ENCODE measurements around the gene WDR7.

Gene WDR7

DNA sequence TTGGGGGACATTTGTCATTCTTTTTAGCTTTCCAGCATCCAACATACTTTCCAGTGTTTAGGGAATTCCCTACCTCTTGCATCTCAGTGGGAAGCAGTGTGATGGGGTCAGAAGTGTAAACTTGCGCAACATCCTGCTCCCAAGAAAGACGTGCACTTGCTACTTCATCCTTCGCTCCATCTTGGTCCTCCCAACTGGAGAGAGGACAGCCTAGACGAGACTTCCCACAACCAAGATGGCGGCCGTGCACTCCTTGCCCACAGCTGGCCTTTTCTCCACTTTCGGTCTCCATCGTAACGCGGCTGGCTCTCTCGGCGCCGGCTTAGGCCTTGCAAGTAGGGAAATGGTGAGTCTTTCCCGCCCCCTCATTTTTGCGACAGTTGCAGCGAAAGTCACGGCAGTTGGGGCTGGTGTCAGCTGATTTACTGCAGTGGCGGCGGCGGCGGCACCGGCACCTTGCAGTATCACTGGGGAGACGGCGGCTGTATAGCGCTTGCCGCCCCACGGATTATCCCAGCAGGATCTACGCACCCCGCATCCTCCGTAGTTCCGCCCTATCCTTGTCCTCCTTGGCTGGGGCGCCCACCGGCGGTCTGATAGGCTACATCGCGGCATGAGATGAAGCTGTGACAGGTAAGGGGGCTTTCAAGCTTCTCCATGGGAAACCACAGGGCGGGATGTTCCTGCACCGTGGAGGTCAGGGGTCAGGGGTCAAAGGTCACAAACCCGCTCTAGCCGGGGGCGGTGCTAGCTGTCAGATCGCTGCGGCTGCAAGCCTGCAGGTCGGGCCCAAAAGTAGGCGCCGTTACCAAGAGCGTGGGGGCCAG, at the start of gene WDR7:
TSS of gene WDR7 (plus strand) at position 416 of the 827 bp plus-strand sequence. CDS start 21,157 bp downstream, outside the sequence.
- peaks cover 58% of the 10 kb centered on the region for H3K4me1 Mint-ChIP-seq (ENCODE audit: low read depth)
- peaks cover 7% of the 10 kb centered on the region for H3K9me3 Mint-ChIP-seq (ENCODE audit: low read depth)
- H3K36me3 Mint-ChIP-seq: peaks cover 12% of the 10 kb centered on the region
- peak within 1 kb of the TSS; percentile 95 for H3K4me3 Mint-ChIP-seq
- H3K27ac Mint-ChIP-seq: peak within 1 kb of the TSS; percentile 96
- H3K27me3 Mint-ChIP-seq: no peaks in the 10 kb centered on the region

DNA sequence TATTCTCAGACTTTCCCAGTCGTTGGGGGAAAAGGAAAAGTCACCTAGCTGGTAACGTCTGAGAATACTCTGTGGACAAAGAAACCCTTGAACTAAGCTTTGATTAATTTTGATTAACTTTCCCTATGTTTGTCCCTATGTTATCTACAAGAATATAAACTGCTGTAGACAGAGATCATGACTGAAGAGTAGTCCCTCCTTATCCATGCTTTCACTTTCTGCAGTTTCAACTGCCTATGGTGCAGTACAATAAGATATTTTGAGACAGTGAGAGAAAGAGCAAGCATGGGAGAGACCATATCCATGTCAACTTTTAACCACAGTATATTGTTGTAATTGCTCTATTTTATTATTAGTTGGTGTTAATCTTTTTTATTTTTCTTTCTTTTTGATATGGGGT, 44.5 kb upstream of the WDR7 start:
- H3K9me3 Mint-ChIP-seq (ENCODE audit: low read depth): no peaks in the 10 kb centered on the region
- H3K4me1 Mint-ChIP-seq (ENCODE audit: low read depth): no peaks in the 10 kb centered on the region
- H3K4me3 Mint-ChIP-seq: no peak overlapping the region
- no peak overlapping the region for H3K27ac Mint-ChIP-seq
- H3K27me3 Mint-ChIP-seq: no peaks in the 10 kb centered on the region
- H3K36me3 Mint-ChIP-seq: peaks cover 15% of the 10 kb centered on the region

DNA sequence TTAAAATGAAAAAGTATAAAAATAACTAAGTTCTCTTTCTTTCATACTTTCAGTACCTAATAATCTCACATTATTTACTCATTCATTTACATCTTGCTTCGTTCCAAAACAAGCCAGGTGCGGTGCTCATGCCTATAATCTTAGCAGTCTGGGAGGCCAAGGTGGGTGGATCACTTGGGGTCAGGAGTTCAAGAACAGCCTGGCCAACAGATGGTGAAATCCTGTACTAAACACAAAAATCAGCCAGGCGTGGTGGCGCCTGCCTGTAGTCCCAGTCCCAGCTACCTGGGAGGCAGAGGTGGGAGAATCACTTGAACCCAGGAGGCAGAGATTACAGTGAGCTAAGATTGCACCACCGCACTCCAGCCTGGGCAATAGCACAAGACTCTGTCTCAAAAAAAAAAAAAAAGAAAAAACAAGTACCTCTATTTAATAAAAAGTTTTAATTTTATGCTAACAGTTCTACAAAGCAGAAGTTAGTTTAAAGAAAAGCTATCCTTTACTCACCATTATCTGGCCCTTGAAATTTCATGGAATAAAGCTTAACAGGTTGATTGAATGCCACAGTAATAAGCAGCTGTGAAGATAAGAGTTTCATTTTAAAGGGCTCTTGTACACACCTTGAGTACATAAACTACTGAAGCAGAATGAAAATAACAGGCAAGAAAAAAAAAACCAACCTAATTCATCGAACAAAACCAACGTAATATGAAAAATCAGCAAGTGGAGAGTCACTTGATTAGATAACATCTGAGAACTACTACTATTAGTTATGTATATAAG, 35.2 kb upstream of the WDR7 start:
- peaks cover 15% of the 10 kb centered on the region for H3K36me3 Mint-ChIP-seq
- H3K27ac Mint-ChIP-seq: no peak overlapping the region
- no peak overlapping the region for H3K4me3 Mint-ChIP-seq

DNA sequence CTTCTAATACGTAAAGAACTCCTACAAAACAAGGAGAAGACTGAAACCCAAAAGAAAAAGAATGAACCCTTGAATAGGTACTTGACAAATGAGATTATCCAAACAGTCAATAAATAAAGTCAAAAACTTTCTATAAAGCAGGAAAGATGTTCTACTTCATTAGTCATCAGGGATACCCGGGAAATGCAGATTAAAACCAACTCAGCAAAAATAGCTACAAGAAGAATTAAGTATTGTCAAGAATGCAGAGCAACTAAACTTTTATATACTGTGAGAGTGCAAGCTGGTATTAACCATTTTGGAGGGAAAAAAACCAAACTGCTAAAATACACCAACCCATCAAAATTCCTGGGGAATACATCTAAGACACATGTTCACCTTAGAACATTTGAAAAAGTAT, 23.2 kb upstream of the WDR7 start:
- Mint-ChIP-seq H3K9me3 (ENCODE audit: low read depth) (no peaks in the 10 kb centered on the region), H3K36me3 (peaks cover 17% of the 10 kb centered on the region), H3K27ac (no peak overlapping the region), H3K4me1 (ENCODE audit: low read depth) (peaks cover 69% of the 10 kb centered on the region), H3K27me3 (no peaks in the 10 kb centered on the region), H3K4me3 (no peak overlapping the region)

More for the DNA sequence above, 35.2 kb upstream of the WDR7 start:
- no peaks in the 10 kb centered on the region for H3K9me3 Mint-ChIP-seq (ENCODE audit: low read depth)
- H3K4me1 Mint-ChIP-seq (ENCODE audit: low read depth): peaks cover 2% of the 10 kb centered on the region
- no peaks in the 10 kb centered on the region for H3K27me3 Mint-ChIP-seq

DNA sequence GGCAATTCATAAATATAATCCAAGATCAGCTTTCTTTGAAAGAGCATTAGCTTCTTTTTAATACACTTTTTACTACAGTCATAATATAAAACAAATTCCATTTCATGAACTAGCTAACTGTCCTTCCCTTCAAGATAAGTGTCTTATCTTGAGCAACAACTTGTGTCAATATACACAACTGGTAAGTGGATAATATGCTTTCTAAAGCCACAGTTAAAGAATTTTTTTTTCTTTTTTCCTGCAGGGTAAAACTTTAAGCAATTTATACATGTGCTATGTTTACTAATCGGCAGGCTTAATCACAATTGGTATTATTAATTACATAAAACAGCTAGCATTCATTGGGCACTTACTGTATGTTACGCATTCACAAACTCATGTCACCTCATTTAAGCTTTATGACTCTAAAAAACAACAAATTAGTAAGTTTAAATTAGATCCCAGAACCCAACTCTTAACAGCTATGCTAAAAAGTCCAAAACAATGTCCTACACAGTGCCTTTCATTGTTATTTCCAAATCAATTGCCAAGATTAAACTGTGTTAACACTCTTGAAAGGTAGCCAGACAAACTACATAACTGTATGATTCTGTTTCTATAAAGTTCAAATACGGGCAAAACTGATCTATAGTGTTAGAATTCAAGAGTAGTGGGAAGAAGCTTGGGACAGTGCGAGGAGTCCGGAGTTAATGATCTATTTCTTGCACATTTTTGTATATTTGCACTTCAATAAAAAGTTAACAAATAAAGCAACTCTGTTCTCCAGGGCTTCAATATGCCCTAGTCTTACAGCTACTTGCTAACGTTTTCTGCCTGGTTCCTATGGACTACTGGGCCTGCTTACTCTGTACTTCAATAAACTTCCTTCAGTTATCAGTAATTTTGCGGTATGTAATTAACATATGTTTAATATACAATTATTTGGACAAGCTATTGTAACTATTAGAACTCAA, 18.8 kb upstream of the WDR7 start:
- peaks cover 88% of the 10 kb centered on the region for H3K4me1 Mint-ChIP-seq (ENCODE audit: low read depth)

DNA sequence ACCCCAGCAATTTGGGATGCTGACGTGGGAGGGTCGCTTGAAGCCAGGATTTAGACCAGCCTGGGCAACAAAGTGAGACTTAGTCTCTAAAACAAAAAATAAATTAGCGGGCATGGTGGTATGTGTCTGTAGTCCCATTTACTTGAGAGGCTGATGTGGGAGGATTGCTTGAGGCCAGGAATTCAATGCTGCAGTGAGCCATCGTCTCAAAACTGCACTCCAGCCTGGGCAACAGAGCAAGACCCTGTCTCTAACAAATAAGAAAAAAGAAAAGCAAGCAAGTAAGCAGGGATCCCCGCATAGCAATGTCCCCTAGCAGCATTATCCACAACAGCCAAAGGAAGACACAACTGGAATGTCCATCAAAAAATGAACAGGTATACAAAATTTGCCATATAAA, 16.2 kb upstream of the WDR7 start:
- H3K4me3 Mint-ChIP-seq: peak overlapping the region; percentile 72
- H3K27me3 Mint-ChIP-seq: no peaks in the 10 kb centered on the region
- H3K9me3 Mint-ChIP-seq (ENCODE audit: low read depth): no peaks in the 10 kb centered on the region
- H3K4me1 Mint-ChIP-seq (ENCODE audit: low read depth): peaks cover 72% of the 10 kb centered on the region
- H3K36me3 Mint-ChIP-seq: peaks cover 22% of the 10 kb centered on the region
- no peak overlapping the region for H3K27ac Mint-ChIP-seq

More for the DNA sequence above, 18.8 kb upstream of the WDR7 start:
- H3K27me3 Mint-ChIP-seq: no peaks in the 10 kb centered on the region
- H3K4me3 Mint-ChIP-seq: no peak overlapping the region
- no peaks in the 10 kb centered on the region for H3K9me3 Mint-ChIP-seq (ENCODE audit: low read depth)
- H3K36me3 Mint-ChIP-seq: peaks cover 23% of the 10 kb centered on the region
- H3K27ac Mint-ChIP-seq: no peak overlapping the region

DNA sequence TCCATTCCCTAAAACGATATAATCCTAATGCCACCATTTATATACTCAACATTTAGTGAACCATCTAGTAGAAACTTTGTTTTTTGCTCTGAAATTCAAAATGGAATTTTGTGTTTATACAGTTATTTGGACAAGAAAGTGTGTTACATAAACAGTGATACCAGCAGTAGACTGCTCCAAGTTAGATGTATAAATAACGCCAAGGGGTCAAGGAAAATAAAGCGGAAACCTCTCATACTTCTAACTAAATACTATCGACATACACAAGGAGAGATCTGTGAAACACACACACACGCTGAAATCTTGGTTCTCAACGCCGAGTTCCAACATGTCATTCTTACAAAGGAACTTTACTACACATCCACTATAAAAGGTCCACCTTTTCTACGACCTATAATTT, 14.0 kb upstream of the WDR7 start:
- Mint-ChIP-seq H3K9me3 (ENCODE audit: low read depth) (no peaks in the 10 kb centered on the region), H3K27me3 (no peaks in the 10 kb centered on the region), H3K4me1 (ENCODE audit: low read depth) (peaks cover 54% of the 10 kb centered on the region), H3K36me3 (peaks cover 12% of the 10 kb centered on the region), H3K4me3 (peak overlapping the region; percentile 100), H3K27ac (peak overlapping the region; percentile 94)

DNA sequence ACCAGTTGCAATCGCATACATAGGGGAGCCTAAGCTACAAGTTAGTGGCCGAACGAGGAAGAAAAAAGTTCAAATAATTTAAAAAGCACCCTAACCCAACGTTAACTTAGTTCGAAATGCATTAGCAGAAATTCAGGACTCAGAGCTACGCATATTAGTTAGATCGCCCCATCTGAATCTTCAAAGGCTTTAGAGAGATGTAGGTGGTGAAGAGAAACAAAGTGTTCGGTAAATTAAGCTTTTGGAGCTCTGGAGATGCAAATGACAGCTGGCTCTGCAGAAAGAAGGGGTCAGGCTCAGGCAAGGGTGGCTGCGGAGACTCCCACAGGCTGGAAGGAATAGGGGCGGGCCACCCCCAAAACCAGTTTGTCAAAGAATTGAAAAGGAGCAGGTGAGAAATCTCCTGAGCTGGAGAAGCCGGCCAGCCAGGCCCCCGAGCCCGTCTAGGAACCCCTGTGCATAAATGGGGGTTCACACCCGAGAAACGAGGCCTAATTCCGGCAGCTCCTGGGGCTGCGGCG, 13.4 kb upstream of the WDR7 start:
- Mint-ChIP-seq H3K4me3 (peak overlapping the region; percentile 100), H3K27me3 (no peaks in the 10 kb centered on the region), H3K9me3 (ENCODE audit: low read depth) (no peaks in the 10 kb centered on the region), H3K36me3 (peaks cover 9% of the 10 kb centered on the region), H3K4me1 (ENCODE audit: low read depth) (peaks cover 49% of the 10 kb centered on the region), H3K27ac (peak overlapping the region; percentile 94)

DNA sequence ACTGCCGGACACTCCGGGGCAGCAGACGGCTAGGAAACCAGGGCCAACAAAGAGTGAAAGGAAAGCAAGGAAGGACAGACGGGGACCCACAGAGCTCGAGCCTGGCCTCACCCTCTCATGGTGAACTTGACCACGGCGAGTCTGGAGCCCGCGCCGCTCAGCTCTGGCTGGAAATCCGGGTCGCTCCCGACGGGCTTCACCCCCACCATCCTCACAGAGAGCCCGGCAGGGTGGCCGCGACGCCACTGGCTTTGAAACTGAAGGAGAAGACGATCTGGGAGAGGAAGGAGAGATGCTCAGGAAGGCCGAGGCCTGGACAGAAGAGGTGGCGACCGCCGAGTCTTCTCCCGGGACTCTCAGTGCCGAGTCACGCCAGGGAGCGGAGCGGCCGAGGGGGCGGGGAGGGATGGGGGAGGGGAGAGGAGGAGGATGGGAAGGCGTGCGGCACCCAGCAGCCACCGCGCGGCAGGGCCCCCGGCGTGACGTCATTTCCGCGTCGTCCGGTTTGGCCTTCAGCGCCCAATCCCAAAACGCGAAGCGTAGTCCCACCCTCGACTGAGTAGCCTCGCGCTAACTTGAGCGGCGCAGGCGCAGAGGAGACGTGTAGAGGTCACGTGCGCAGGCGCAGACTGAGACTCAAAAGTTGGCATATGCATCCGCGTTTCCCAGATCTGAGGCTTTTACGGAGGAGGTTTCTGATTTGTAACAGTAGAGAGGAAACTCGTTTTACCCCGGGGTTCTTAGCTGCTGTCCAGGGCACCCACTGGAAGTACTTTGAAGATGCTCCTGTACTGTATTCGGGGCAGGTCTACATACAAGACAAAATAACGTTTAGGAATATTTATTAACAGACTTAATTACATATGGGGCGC, 12.7 kb upstream of the WDR7 start, which contains the start of gene TXNL1:
TSS of gene TXNL1 (minus strand) at position 361 of the 872 bp plus-strand sequence. CDS start at position 209, 152 bp downstream.
- Mint-ChIP-seq H3K9me3 (ENCODE audit: low read depth) (no peaks in the 10 kb centered on the region), H3K4me3 (peak within 1 kb of the TSS; percentile 100), H3K4me1 (ENCODE audit: low read depth) (peaks cover 45% of the 10 kb centered on the region), H3K27me3 (no peaks in the 10 kb centered on the region), H3K36me3 (peaks cover 9% of the 10 kb centered on the region), H3K27ac (peak within 1 kb of the TSS; percentile 94)

DNA sequence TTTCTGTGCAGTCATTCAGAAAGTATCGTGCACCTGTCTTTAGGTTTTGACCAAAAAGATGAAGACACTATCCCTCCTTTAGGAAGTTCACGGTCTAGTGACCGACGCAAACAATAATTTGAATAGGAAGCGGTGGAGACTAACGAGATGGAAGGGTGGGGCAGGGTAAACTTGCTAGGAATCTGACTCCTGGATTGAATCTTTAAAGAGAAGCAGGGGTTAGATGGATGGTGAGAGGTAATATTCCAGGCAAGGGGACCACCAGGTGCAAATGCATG, 12.1 kb upstream of the WDR7 start:
- Mint-ChIP-seq H3K4me3 (peak overlapping the region; percentile 100), H3K27me3 (no peaks in the 10 kb centered on the region), H3K36me3 (peaks cover 8% of the 10 kb centered on the region), H3K9me3 (ENCODE audit: low read depth) (no peaks in the 10 kb centered on the region), H3K4me1 (ENCODE audit: low read depth) (peaks cover 42% of the 10 kb centered on the region), H3K27ac (peak overlapping the region; percentile 94)

DNA sequence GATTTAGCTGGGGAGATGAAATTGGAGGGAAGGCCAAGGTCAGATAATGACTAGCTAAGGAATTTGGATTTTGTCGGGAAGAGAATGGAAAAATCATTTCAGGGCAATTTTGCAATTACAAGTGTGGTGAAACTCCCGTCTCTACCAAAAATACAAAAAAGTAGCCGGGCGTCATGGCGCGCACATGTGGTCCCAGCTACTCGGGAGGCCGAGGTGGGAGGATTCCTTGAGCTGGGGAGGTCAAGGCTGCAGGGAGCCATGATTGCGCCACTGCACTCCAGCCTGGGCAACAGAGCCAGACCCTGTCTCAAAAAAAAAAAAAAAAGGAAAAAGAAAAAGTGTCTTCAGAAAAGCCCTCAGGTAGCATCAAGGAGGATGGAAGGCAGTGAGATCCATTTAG, 11.6 kb upstream of the WDR7 start:
- H3K9me3 Mint-ChIP-seq (ENCODE audit: low read depth): no peaks in the 10 kb centered on the region
- H3K36me3 Mint-ChIP-seq: peaks cover 6% of the 10 kb centered on the region
- peak overlapping the region; percentile 94 for H3K27ac Mint-ChIP-seq
- H3K4me3 Mint-ChIP-seq: peak overlapping the region; percentile 100
- no peaks in the 10 kb centered on the region for H3K27me3 Mint-ChIP-seq
- peaks cover 38% of the 10 kb centered on the region for H3K4me1 Mint-ChIP-seq (ENCODE audit: low read depth)

DNA sequence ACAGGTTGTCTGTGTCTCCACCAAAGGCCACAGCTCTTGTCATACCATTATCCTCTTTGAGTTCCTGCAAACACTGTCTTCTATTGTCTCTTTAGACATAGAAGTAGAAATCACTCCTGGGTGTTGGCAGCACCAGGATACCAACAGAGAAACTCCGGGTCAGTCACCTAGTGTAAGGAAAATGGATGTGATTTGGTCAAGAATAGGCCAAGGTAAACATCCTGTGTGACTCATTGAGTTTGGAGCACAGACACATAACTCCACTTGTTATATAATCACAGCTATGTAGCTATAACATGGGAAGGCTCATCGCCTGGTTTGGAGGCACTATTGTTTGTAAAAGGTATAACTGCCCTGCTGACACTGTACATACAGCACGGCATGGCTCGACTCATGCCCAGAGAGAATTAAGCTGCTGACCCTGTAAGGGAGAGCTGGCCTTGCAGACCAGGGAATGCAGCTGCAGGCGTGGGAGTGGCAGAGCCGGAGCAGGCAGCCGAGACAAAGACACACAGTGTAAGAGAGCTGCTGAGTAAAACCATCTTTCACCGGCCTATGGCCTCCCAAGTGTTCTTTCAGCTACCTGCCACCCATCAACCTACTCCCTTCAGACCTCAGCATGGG, 9.3 kb upstream of the WDR7 start:
- Mint-ChIP-seq H3K4me3 (no peak overlapping the region), H3K4me1 (ENCODE audit: low read depth) (peaks cover 17% of the 10 kb centered on the region), H3K27me3 (no peaks in the 10 kb centered on the region), H3K36me3 (peaks cover 4% of the 10 kb centered on the region), H3K27ac (no peak overlapping the region), H3K9me3 (ENCODE audit: low read depth) (no peaks in the 10 kb centered on the region)

DNA sequence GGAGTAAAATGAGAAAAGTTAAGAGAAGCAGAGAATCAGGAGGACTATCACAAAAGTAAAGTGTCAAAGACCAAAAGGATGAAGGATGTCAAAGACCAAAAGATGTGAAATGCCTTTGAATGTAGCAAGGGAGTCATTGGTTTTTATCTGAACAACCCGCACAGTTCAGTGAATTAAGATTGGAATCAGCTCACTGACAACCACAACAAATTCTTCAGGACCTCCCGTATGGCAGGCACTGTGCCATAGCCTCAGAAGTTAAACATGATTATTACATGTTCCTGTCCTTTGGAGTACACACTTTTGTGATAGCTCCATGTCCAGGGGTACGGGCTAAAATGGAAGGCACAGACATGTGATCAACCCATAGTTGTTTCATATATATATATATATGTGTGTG, 7.8 kb upstream of the WDR7 start:
- Mint-ChIP-seq H3K36me3 (peaks cover 6% of the 10 kb centered on the region), H3K27me3 (no peaks in the 10 kb centered on the region), H3K9me3 (ENCODE audit: low read depth) (no peaks in the 10 kb centered on the region), H3K4me1 (ENCODE audit: low read depth) (peaks cover 12% of the 10 kb centered on the region), H3K27ac (no peak overlapping the region), H3K4me3 (no peak overlapping the region)

Measured in activated naive CD8-positive, alpha-beta T cell (primary cell).